Stimulated activated CD8-positive, alpha-beta memory T cell treated with anti-CD3 and anti-CD28 coated beads, Interleukin-15, amount 100 ng/mL, for 1 hour (primary cell): ENCODE measurements around the gene DSG2.
"Not testable (repeated sequence)": the region's sequence is repeated elsewhere in the genome, so short reads cannot be mapped to it uniquely, and the experiment has no call there.

ENCODE experiments used
- DNase-seq: peaks from one replicate; pipeline ENCODE4 v3.0.0-alpha.2; 2020; ENCODE audit warnings: low read depth

Gene DSG2

GRCh38 chr18:31497836-31498573 lies at the start of gene DSG2:
Gene DSG2, plus strand, starts transcription at chr18:31498177. Its CDS starts 75 bp downstream, at chr18:31498252.
- DNase-seq, result no peak

DNA sequence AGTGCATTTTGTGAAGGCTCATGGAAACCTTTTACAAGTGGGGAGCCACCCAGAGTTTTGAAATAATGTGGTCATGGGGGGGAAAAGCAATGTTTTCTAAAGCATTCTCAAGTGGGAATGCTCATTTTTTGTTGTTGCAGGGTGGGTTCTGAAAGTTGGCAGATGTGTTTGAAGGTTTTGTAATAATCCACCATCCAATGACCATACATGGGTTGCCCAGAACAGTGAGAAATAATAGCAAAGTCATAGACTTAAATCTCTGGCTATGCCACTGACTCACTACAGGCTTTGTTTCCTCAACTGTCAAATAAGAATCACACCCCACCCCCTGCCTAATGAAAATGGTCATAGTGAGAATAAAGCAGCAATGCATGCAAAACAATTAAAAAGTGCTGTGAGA lies 47.6 kb upstream of the DSG2 start:
- no peak for DNase-seq

GRCh38 chr18:31451625-31452024 lies 46.4 kb upstream of the DSG2 start:
- no peak for DNase-seq

GRCh38 chr18:31454066-31454708 lies 43.8 kb upstream of the DSG2 start:
- no peak for DNase-seq

DNA sequence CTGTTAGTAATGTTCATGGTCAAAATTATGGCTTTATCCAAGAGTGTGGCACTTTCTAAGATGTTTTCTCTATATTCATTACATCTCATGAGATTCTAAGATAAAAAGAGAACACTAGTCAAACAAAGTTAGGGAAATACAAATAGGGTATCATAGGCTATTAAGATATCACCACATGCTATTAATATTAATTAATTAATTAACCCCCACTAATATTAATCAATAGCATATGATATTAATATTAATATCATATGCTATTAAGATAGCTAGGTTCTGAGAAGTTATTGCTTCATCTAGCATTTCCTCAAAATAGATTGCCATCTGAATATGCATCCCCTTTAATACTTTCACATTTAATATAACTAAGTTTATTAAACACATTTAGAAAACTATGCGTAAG lies 28.3 kb upstream of the DSG2 start:
- no peak for DNase-seq

- DNase-seq, result no peak
These were observed 19.3 kb upstream of the DSG2 start for GRCh38 chr18:31478688-31479087.

DNA sequence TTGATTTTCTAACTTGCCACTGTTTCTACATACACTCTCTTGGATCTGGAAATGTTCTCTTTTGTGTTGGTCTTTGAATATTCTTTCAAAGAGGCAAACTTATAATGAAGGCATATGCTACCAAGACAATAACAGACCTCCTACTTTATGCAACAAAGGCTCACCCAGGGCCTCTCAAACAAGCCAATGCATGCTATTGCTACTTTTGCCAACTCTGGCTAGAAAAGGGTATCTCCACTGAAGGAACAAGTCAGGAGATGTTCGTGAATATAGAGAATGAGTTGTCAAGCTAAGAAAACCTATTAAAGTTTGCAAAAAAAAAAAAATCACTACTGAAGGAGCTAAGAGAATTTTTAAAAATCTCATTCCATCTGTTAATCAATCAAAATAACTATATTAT lies 15.9 kb upstream of the DSG2 start:
- no peak for DNase-seq

GRCh38 chr18:31483396-31483795 lies 14.6 kb upstream of the DSG2 start:
- no peak for DNase-seq

GRCh38 chr18:31484461-31484860 lies 13.5 kb upstream of the DSG2 start:
- DNase-seq, result no peak

GRCh38 chr18:31486165-31486564 lies 11.8 kb upstream of the DSG2 start:
- no peak for DNase-seq

- no peak for DNase-seq
These were observed 10.5 kb upstream of the DSG2 start for GRCh38 chr18:31487246-31488015.

- no peak for DNase-seq
These were observed 8.7 kb upstream of the DSG2 start for GRCh38 chr18:31489311-31489710.

GRCh38 chr18:31490387-31490786 lies 7.6 kb upstream of the DSG2 start:
- no peak for DNase-seq

- DNase-seq, result no peak
These were observed 7.1 kb upstream of the DSG2 start for GRCh38 chr18:31490833-31491232.

DNA sequence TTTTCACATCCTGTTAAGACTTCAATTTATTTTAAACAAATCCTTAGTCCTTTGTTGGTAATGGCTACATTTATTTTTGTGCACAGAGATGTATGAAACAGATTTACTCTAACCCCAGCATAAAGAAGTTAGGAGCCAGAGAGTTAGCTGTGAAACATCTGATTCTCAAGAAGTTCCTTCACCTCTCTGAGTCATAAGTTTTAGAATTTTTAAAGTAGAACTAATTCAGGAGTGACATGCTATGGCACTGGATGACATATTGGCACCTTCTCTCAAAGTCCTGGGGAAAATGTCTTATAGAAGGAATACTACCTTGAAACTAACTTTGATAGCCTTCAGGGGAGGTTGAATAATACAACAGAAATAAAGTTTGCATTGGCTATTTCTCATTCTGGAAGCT lies 6.4 kb upstream of the DSG2 start:
- DNase-seq, result no peak

- no peak for DNase-seq
These were observed 5.3 kb upstream of the DSG2 start for GRCh38 chr18:31492671-31493070.

- DNase-seq, result no peak
These were observed 4.8 kb upstream of the DSG2 start for GRCh38 chr18:31493171-31493570.

DNA sequence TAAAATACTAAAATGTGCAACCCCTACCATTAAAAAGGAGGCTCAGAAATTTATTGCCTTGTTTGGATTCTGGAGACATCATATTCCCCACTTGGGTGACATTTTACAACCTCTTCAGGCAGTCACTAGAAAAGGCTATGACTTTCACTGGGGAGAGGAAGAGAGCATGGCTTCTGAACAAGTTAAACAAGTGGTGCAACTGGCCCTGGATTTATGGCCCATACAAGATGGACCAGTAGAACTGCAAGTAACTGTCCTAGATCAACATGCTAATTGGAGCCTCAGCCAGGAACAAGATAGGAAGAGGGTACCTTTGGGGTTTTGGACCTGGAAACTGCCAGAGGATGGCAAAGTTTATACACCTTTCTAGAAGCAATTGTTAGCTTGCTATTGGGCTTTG lies 4.0 kb upstream of the DSG2 start:
- no peak for DNase-seq

GRCh38 chr18:31494705-31495244 lies 3.2 kb upstream of the DSG2 start:
- not testable (repeated sequence) for DNase-seq

DNA sequence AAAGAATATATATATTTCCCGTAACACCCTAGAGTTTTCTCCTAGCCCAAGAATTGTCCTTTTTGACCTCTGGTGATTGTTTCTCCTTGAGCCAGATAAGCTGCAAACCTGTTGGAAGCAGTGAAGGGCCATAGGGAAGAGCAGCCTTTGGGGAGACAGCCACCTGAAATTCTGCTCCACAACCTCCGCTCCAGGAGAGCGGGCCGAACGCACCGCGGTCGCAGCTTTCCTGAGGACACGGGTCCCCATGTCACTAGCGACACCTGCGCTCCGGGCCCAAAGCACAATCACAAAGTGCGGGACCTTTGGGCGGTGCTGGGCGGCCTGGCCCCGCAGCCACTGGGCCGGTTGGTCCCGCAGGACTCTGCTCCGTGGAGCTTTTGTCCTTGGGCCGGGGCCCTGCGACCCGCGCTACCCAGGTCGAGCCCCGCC lies 557 bp upstream of the DSG2 start:
- DNase-seq, result no peak

GRCh38 chr18:31498574-31499524 lies 872 bp downstream of the DSG2 start:
- DNase-seq, result no peak
